ENCODE measurements around the gene ATP2A3.

GRCh38 chr17:3887394-3887793, 76.8 kb downstream of the ATP2A3 start:
- no peak for TF ChIP-seq PATZ1 (CRISPR knock-in tag; IDR thresholded peaks at IDR 0.05; ENCODE audit: borderline replicate concordance)
- TF ChIP-seq ISL1 (CRISPR knock-in tag; IDR thresholded peaks at IDR 0.05), result no peak
- no peak for TF ChIP-seq TSHZ2 (CRISPR knock-in tag; IDR thresholded peaks at IDR 0.05)
- no peak for TF ChIP-seq ZNF70 (CRISPR knock-in tag; IDR thresholded peaks at IDR 0.05)
- TF ChIP-seq TCF4 (CRISPR knock-in tag; IDR thresholded peaks at IDR 0.05; ENCODE audit: borderline replicate concordance), result no peak
- no peak for TF ChIP-seq TOX (CRISPR knock-in tag; IDR thresholded peaks at IDR 0.05; ENCODE audit: borderline replicate concordance)
- TF ChIP-seq ESRRG (CRISPR knock-in tag; IDR thresholded peaks at IDR 0.05), result no peak
- no peak for TF ChIP-seq OSR1 (CRISPR knock-in tag; IDR thresholded peaks at IDR 0.05)
- TF ChIP-seq BACH2 (CRISPR knock-in tag; IDR thresholded peaks at IDR 0.05; ENCODE audit: borderline replicate concordance), result no peak
- no peak for TF ChIP-seq ZFP30 (CRISPR knock-in tag; IDR thresholded peaks at IDR 0.05)
- no peak for TF ChIP-seq RARB (CRISPR knock-in tag; IDR thresholded peaks at IDR 0.05)
- TF ChIP-seq ARNTL (CRISPR knock-in tag; IDR thresholded peaks at IDR 0.05; ENCODE audit: borderline replicate concordance, low read depth), result no peak
- TF ChIP-seq GLIS3 (CRISPR knock-in tag; IDR thresholded peaks at IDR 0.05), result no peak

Data from SK-N-SH treated with all-trans-retinoic acid at 6 μM for 48 hours (cell line).